HepG2 (cell line): ENCODE measurements around the gene IL22RA1. TPM values are rescaled to one million over a fixed set of nuclear protein-coding genes. Genes with fewer than 3 reads are reported as not detected.

ENCODE experiments used
- ATAC-seq: fragments of 200-7000 bp; cut with Tn5 transposase; 3 replicates; pipeline ENCODE4 v1.9.1; 2020; ENCODE audit warnings: mild to moderate bottlenecking, moderate library complexity
- BruUV-seq: library from RNA; stranded (reverse); fragments of 400-500 nt; replicated peaks from 2 replicates; lab custom pipeline; 2021; lab: Mats Ljungman, UMichigan
- CTCF ChIA-PET: fragments of 300-600 bp; formaldehyde crosslinking; extraction: SDS; loops from one replicate; lab custom pipeline; 2021; ENCODE audit warnings: low total read pairs, inconsistent platforms, low intra/inter-chr PET ratio; lab: Yijun Ruan, JAX
- POLR2A ChIA-PET: fragments of 350-600 bp; sonication (Branson Sonifier 250); formaldehyde crosslinking; loops from one replicate; lab custom pipeline; 2020; ENCODE audit warnings: antibody characterized with exemption, inconsistent platforms; lab: Yijun Ruan, JAX
- DNase-seq: peaks from one replicate; pipeline ENCODE4 v3.0.0-alpha.2; 2015; ENCODE audit warnings: low spot score
- FAIRE-seq: peaks from 3 replicates; lab custom pipeline; 2011; peaks lifted over from hg19 to GRCh38; lab: Jason Lieb, UNC
- H2AFZ ChIP-seq: one replicate; pipeline ENCODE4 v1.6.1; 2011; ENCODE audit warnings: low read length, inconsistent platforms
- H3K27ac ChIP-seq: fragments of 300-600 bp; 3 replicates; pipeline ENCODE4 v1.8.0; 2011; ENCODE audit warnings: mixed run types, mild to moderate bottlenecking, mixed read lengths, low read length, inconsistent platforms; ENCODE audit not compliant: insufficient read depth; ENCODE audit errors: extremely low read length
- H3K27me3 ChIP-seq, 2 experiments: fragments of 200-600 bp in 1 of 2; 2 replicates in 1 of 2; 3 replicates in 1 of 2; pipeline versions ENCODE4 v1.6.0 to v1.8.0; 2011; ENCODE audit warnings: low read length in 2 of 2, mild to moderate bottlenecking in 2 of 2, moderate library complexity in 2 of 2, inconsistent platforms in 1 of 2; ENCODE audit not compliant: insufficient read depth in 2 of 2, control insufficient read depth in 1 of 2
- H3K36me3 ChIP-seq, 2 experiments: fragments of 200-600 bp in 1 of 2; replicated peaks in 1 of 2; 2 replicates in 1 of 2; 3 replicates in 1 of 2; pipeline versions ENCODE4 v1.5.1 to v1.8.0; 2011; ENCODE audit warnings: low read length in 2 of 2, inconsistent platforms in 1 of 2; ENCODE audit not compliant: insufficient read depth in 2 of 2, control insufficient read depth in 1 of 2
- H3K4me1 ChIP-seq: 2 replicates; pipeline ENCODE4 v1.5.1; 2012; ENCODE audit warnings: low read length, inconsistent platforms; ENCODE audit not compliant: insufficient read depth
- H3K4me2 ChIP-seq: 2 replicates; pipeline ENCODE4 v1.6.0; 2011; ENCODE audit warnings: low read depth, low read length, inconsistent platforms
- H3K4me3 ChIP-seq, 3 experiments: fragments of 200-600 bp in 1 of 3; sonication (generic), shearing (Covaris generic) in 1 of 3; replicated peaks in 1 of 3; 2 replicates each; pipeline ENCODE4 v1.5.1; 2011 to 2016; ENCODE audit warnings: low read length in 3 of 3, inconsistent platforms in 2 of 3, low read depth in 2 of 3, mild to moderate bottlenecking in 2 of 3, control low read depth in 1 of 3, mixed read lengths in 1 of 3; ENCODE audit not compliant: insufficient read depth in 1 of 3
- H3K79me2 ChIP-seq: one replicate; pipeline ENCODE4 v1.6.1; 2011; ENCODE audit warnings: low read length, inconsistent platforms; ENCODE audit not compliant: insufficient read depth
- H3K9ac ChIP-seq: 2 replicates; pipeline ENCODE4 v1.6.0; 2011; ENCODE audit warnings: mild to moderate bottlenecking, low read depth, low read length, inconsistent platforms; ENCODE audit not compliant: insufficient read depth
- H3K9me3 ChIP-seq: 2 replicates; pipeline ENCODE4 v1.5.1; 2012; ENCODE audit warnings: mild to moderate bottlenecking, low read length
- H4K20me1 ChIP-seq: 2 replicates; pipeline ENCODE4 v1.6.0; 2011; ENCODE audit warnings: inconsistent platforms, mild to moderate bottlenecking, low read length, moderate library complexity; ENCODE audit not compliant: insufficient read depth
- FOXM1 ChIP-seq: sonication (generic); formaldehyde crosslinking; IDR thresholded peaks from 2 replicates; pipeline ENCODE4 v1.5.0; 2020; ENCODE audit warnings: missing genetic modification reagents
- GMEB2 ChIP-seq: IDR thresholded peaks from 2 replicates; pipeline ENCODE4 v1.6.1; 2016; ENCODE audit warnings: missing biosample characterization, missing genetic modification reagents, low read depth
- MAFK ChIP-seq, 2 experiments: IDR thresholded peaks in 1 of 2; conservative IDR thresholded peaks in 1 of 2; 2 replicates each; pipeline ENCODE4 v1.6.1; 2011; ENCODE audit warnings: improper control_type of control experiment in 2 of 2, low read length in 2 of 2
- NRL ChIP-seq: sonication (generic); formaldehyde crosslinking; IDR thresholded peaks from 2 replicates; pipeline ENCODE4 v1.5.0; 2020; ENCODE audit warnings: missing genetic modification reagents, mild to moderate bottlenecking, moderate library complexity, borderline replicate concordance
- REPIN1 ChIP-seq: sonication (generic); formaldehyde crosslinking; IDR thresholded peaks from 2 replicates; pipeline ENCODE4 v1.8.0; 2022; ENCODE audit warnings: missing genetic modification reagents, low read depth, mild to moderate bottlenecking, borderline replicate concordance
- SKIL ChIP-seq: sonication (generic); formaldehyde crosslinking; IDR thresholded peaks from 2 replicates; pipeline ENCODE4 v1.8.0; 2022; ENCODE audit warnings: missing genetic modification reagents, mild to moderate bottlenecking, moderate library complexity, borderline replicate concordance
- ZFX ChIP-seq: sonication (generic); formaldehyde crosslinking; IDR thresholded peaks from 2 replicates; pipeline ENCODE4 v1.4.0; 2020; ENCODE audit warnings: mild to moderate bottlenecking, low read depth, missing genetic modification reagents, moderate library complexity
- ZNF331 ChIP-seq: sonication (generic); formaldehyde crosslinking; IDR thresholded peaks from 2 replicates; pipeline ENCODE4 v1.4.0; 2020; ENCODE audit warnings: missing genetic modification reagents
- ZNF562 ChIP-seq: sonication (generic); formaldehyde crosslinking; IDR thresholded peaks from 2 replicates; pipeline ENCODE4 v1.8.0; 2022; ENCODE audit warnings: missing genetic modification reagents, borderline replicate concordance
- ZNF768 ChIP-seq: sonication (generic); formaldehyde crosslinking; IDR thresholded peaks from 2 replicates; pipeline ENCODE4 v1.4.0; 2020; ENCODE audit warnings: missing genetic modification reagents
- WGBS: methylation state at CpG from one replicate; pipeline ENCODE4 v1.1.6; 2017; ENCODE audit warnings: low lambda C conversion rate; 5-methylcytosine and 5-hydroxymethylcytosine counted together
- in situ Hi-C: cut with HindIII; loops from 2 replicates; pipeline ENCODE4 v1.10.0; 2017; ENCODE audit warnings: low pct_unique_long_range_greater_than_20kb; ENCODE audit not compliant: extremely low pct_ligation_motif_present
- intact Hi-C: fragments of 100-400 bp; cut with micrococcal nuclease; formaldehyde crosslinking; loops from one replicate; pipeline ENCODE4 v1.10.0; 2022; ENCODE audit not compliant: unreplicated experiment
- polyA plus RNA-seq, 8 experiments: library from polyadenylated mRNA; depleted of rRNA in 3 of 8; stranded (reverse) in 7 of 8; unstranded in 1 of 8; fragments of >200 nt; fragmentation: Illumina TruSeq in 4 of 8; extraction: Trizol in 4 of 8; gene quantifications; 2 replicates each; pipeline versions ENCODE4 v1.2.1 to v1.2.3, GENCODE V29; 2011 to 2016; ENCODE audit warnings: low read depth in 4 of 8, missing spikeins in 1 of 8, mixed read lengths in 1 of 8; ENCODE audit not compliant: insufficient read depth in 1 of 8
- total RNA-seq, 5 experiments: library from RNA; depleted of rRNA; stranded (reverse); fragments of >200 nt; fragmentation: Illumina TruSeq; extraction: Trizol; gene quantifications; 2 replicates each; pipeline ENCODE4 v1.2.3, GENCODE V29; 2016; ENCODE audit warnings: low read depth in 1 of 5
- TF ChIP-seq, protein P1 (sequence below): sonication (generic); formaldehyde crosslinking; IDR thresholded peaks from 2 replicates; pipeline ENCODE4 v1.4.0; 2020; ENCODE audit warnings: missing genetic modification reagents
- TF ChIP-seq, protein P2 (sequence below): sonication (generic); formaldehyde crosslinking; IDR thresholded peaks from 2 replicates; pipeline ENCODE4 v1.9.0; 2022; ENCODE audit warnings: low read depth, missing genetic modification reagents

Gene IL22RA1
- total and polyA plus RNA-seq, 2 of the 13 experiments (the other 11 are each of a cell fraction or from before 2014, with no cell fraction given) = 4.4 to 10.2 TPM

DNA sequence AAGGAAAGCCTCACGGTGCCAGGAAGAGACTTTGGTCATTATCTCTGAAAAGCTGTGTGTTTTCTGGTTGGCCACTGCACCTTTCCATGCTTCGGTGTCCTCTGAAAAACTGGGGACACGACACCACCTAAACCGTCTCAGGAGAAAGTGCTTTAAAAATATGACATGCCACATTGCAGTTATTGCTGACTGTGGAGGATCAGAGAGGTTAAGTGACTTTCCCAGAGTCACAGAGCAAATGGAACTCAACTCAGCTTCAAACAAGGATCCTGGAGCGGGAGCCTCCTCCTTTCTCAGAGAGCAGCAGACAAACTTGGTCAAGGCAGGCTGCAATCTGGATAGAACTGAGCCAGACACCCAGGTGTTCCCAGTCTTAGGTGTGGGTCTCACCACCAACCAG lies 44.8 kb downstream of the IL22RA1 start:
- TF ChIP-seq MAFK (conservative IDR thresholded peaks at IDR 0.05 in 1 of 2, IDR thresholded peaks at IDR 0.05 in 1 of 2; ENCODE audit: low read length in 2 of 2) (peak in 1 of 2 experiments; percentile 23; a peak in 1 of 4 replicates), ZNF562 (CRISPR knock-in tag) (no peak), REPIN1 (CRISPR knock-in tag) (no peak), ZNF768 (CRISPR knock-in tag) (peak; percentile 84), ZNF331 (CRISPR knock-in tag) (no peak), FOXM1 (CRISPR knock-in tag) (no peak)
- Histone ChIP-seq H3K9ac (no peak overlapping the region), H3K4me1 (peaks cover 52% of the 10 kb centered on the region), H3K9me3 (no peaks in the 10 kb centered on the region), H3K79me2 (no peaks in the 10 kb centered on the region), H3K27me3 (no peaks in the 10 kb centered on the region), H3K27ac (no peak overlapping the region), H2AFZ (no peak overlapping the region), H3K4me2 (no peak overlapping the region), H3K4me3 (no peak overlapping the region), H3K36me3 (peaks cover 0 to 8% of the 10 kb centered on the region in 2 experiments; a peak in 1 of 5 replicates), H4K20me1 (no peaks in the 10 kb centered on the region)
- ChIA-PET POLR2A (no interaction called here), CTCF (no interaction called here)
- no TSS peak for BruUV-seq
- WGBS = 95% methylated on average over 4 of the region's 5 CpGs
- ATAC-seq = no peak
- intact Hi-C loops (no loop called here), in situ Hi-C loops (no loop called here)
- no peak for DNase-seq
- FAIRE-seq = no peak

DNA sequence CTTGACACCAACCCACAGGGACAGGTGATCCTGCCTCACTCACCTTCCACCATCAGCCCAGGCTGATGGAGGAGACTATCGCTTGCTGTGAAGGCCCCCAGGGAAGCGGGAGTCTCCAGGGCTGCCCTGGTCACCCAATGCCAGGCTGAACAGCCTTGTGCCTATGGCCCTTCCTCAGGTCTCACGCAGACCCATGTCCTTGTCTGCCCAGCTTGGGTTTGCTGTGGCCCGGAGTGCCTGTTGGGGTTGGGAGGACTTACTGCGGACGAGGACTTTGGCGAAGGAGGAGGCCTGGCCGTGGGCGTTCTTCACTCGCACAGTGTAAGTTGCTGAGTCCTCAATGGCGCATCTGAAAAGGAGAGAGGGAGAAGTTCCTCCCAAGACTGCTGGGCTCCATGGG lies 45.3 kb downstream of the IL22RA1 start:
- WGBS = 95% methylated on average over 8 of the region's 11 CpGs
- CTCF ChIA-PET = no interaction called here
- H3K36me3 ChIP-seq = peaks cover 0 to 10% of the 10 kb centered on the region in 2 experiments; a peak in 2 of 5 replicates
- no peak overlapping the region for H3K4me2 ChIP-seq
- BruUV-seq = no TSS peak
- no peak overlapping the region for H3K27ac ChIP-seq
- H3K4me3 ChIP-seq = no peak overlapping the region
- H3K79me2 ChIP-seq = no peaks in the 10 kb centered on the region
- ATAC-seq (no peak), DNase-seq (no peak), FAIRE-seq (no peak)
- in situ Hi-C loops (no loop called here), intact Hi-C loops (no loop called here)
- no peak overlapping the region for H3K9ac ChIP-seq
- H3K9me3 ChIP-seq = no peaks in the 10 kb centered on the region
- no peak overlapping the region for H2AFZ ChIP-seq
- no peaks in the 10 kb centered on the region for H3K27me3 ChIP-seq
- H4K20me1 ChIP-seq = no peaks in the 10 kb centered on the region
- peaks cover 52% of the 10 kb centered on the region for H3K4me1 ChIP-seq
- POLR2A ChIA-PET = no interaction called here
- TF ChIP-seq, protein P1, sequence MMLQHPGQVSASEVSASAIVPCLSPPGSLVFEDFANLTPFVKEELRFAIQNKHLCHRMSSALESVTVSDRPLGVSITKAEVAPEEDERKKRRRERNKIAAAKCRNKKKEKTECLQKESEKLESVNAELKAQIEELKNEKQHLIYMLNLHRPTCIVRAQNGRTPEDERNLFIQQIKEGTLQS = no peak
- TF ChIP-seq ZNF331 (CRISPR knock-in tag) (no peak), GMEB2 (no peak), SKIL (CRISPR knock-in tag) (no peak), NRL (CRISPR knock-in tag) (no peak), ZFX (CRISPR knock-in tag) (no peak), MAFK (conservative IDR thresholded peaks at IDR 0.05 in 1 of 2, IDR thresholded peaks at IDR 0.05 in 1 of 2; ENCODE audit: low read length in 2 of 2) (no peak)
- TF ChIP-seq, protein P2, sequence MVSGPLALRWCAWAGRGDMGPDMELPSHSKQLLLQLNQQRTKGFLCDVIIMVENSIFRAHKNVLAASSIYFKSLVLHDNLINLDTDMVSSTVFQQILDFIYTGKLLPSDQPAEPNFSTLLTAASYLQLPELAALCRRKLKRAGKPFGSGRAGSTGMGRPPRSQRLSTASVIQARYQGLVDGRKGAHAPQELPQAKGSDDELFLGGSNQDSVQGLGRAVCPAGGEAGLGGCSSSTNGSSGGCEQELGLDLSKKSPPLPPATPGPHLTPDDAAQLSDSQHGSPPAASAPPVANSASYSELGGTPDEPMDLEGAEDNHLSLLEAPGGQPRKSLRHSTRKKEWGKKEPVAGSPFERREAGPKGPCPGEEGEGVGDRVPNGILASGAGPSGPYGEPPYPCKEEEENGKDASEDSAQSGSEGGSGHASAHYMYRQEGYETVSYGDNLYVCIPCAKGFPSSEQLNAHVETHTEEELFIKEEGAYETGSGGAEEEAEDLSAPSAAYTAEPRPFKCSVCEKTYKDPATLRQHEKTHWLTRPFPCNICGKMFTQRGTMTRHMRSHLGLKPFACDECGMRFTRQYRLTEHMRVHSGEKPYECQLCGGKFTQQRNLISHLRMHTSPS (CRISPR knock-in tag) = no peak
